NCI-H526 (cell line): ENCODE measurements around the gene NISCH.

Experiments used
- DNase-seq, 2 experiments: peaks; one replicate each; lab custom pipeline; 2025; lab: John Stamatoyannopoulos, UW

The NISCH gene

GRCh38 chr3:52472239-52473000, 17.0 kb downstream of the NISCH start:
- no peak for DNase-seq

GRCh38 chr3:52473026-52473425, 17.6 kb downstream of the NISCH start:
- no peak for DNase-seq

DNA sequence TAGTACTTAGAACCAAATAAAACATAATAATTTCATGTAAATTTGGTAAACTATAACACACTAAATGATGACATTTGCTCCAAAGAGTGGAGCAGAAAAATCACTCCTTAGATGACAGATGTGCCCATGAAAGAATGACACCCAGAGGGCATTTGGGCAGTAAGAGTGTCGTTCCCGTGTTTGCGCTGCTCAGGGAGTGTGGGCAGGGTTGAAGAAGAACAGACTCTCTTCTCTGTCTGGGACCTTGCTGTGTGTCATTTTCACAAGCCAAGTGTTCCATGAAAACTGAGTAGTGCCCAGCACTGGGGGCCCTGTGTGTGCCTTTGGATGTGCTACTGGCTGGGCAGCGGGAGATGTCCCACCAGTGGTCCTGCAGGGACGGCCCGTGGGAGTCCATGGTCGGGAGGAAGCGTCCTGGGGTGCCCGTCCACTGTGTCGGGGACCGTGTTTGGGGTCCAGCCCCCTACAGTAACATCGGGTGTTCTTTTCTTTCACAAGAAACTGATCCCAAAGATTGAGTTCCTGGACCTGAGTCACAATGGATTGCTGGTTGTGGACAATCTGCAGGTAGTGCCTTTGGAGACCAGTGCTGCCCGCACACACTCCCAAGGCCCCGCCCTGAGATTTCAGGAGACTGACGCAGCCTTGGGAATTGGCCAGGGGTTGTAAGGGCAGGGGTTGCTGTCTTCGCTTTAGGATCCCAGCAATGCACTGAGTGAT, 21.8 kb downstream of the NISCH start:
- no peak for DNase-seq

DNA sequence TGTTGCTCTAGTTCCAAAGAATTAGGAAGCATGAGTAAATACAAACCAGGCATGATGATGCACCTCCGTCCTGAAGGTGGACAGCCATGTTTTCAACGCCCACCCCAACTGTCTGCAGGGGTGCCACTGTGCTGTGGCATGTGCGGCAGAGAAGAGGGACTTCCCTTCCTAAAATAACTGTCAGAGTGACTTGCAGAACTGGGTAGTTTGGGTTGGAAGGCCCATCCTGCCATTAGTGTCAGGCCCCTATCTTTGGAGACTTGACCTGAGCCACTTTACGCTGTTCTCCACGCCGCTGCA, 22.3 kb downstream of the NISCH start:
- no peak for DNase-seq

DNA sequence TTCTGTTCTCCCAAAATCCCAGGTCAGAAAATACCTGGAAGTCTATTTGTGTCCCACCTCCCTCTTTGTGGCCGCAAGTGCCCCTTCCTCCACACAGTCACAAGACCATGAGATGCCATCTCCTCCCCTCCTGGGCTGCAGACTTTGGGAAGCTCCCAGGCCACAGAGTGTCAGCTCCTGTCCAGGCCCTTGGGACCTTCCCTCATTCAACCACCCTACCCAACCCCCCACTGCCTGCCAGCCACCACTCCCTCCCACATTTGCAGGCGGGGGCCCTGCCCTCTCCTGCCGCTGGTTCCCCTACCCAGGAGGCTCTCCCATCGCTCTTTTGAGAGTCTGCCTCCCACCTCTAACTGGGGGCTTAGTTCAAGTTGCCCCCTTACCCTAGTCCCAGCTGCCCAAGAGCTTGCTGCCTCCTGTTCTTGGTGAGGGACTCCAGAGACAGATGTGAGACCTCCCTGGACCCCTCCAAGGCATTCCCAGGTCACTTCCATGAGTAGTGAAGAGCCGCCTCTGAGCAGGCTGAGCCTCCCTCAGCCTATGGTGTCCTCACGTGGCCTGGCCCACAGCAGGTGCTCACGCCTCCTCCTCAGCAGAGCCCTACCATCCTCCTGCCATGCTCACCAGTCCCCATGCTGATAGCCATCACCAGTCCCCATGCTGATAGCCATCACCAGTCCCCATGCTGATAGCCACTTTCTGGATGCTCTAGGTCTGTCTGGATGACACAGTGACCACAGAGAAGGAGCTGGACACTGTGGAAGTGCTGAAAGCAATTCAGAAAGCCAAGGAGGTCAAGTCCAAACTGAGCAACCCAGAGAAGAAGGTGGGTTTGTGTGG, 23.9 kb downstream of the NISCH start:
- no peak for DNase-seq

GRCh38 chr3:52479877-52480575, 24.6 kb downstream of the NISCH start:
- no peak for DNase-seq

DNA sequence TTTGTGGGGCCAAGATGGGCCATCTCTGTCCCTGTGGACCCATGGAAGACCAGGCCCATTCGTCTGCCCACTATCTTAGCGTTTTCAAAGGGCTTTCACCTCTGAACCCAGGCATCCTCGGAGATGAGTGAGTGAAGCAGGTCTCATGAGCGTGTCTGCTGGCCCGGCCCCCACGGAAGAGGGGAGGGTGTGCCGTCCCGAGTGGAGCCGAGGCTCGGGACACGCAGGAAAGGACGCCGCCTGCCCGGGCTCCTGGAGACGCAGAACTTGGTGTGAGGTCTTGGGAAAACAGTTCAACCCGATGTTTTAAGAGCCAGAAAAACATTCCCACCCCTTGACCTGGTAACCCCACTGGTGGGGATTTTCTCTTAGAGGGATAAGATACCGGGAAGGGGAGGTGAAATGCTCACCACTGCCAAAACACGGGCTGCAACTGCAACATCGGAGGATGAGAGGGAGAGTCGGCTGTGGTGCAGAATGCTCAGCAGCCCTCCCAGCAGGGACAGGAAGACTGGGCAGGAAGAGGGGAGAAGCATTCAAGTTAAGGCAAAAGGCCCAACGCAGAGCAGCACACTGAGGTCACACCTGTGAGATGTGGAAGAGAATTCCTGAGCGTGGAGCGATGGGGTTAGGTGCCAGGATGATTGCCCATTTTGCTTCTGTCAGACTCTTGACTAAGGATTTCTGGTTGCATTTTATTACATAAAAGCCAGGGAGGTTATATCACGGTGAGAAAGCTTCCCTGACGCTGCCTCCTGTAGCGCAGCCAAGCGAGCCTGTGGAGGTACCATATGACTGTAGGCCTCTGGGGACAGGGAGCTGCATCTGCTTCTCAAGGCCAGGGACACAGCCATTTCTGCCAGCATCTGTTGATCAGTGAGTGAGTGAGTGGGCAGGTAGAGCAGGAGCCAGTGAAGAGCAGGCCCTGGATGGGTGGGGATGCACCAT, 25.6 kb downstream of the NISCH start:
- DNase-seq, result no peak

- peak in 1 of 2 experiments; percentile 27 for DNase-seq
Measured at GRCh38 chr3:52481819-52482521, 26.6 kb downstream of the NISCH start.

GRCh38 chr3:52483081-52483480, 27.7 kb downstream of the NISCH start:
- DNase-seq, result no peak

DNA sequence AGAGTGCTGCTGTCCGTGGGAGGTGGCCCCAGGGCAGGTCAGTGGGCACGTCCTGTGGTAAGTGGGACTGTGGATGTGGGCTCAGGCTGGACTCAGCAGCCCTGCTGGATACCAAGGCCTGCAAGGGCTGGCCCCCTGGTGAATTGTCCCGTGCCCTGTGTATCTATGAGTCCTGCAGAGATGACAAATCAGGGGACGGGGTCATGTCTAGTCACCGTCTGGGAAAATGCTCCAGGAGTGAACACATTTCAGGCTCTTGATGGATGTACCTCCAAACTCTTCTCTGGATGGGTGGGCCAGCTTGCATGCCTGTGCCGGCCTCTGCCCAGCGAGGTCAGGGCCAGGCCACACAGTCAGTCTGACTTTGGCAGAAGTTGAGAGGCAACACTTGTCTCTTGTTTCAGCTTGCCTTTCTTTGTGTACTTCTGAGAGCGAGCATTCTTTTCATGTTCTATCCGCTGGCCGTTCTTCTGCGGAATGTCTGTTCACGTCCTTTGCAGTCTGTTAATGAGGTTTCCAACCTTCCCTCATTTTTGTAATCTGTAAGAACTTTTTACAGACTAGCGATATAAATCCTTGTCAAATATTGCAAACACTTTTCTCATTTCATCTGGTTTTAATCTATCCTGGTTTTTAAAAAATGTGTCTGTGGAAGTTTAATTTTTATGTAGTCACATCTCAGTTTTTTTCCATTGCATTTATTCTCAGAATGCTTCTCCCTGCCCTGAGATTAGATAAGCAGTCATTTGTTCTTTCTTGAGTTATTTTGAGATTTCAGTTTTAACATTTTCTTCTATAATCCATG, 28.4 kb downstream of the NISCH start:
- DNase-seq, result no peak

GRCh38 chr3:52484680-52485461, 29.5 kb downstream of the NISCH start:
- no peak for DNase-seq

DNA sequence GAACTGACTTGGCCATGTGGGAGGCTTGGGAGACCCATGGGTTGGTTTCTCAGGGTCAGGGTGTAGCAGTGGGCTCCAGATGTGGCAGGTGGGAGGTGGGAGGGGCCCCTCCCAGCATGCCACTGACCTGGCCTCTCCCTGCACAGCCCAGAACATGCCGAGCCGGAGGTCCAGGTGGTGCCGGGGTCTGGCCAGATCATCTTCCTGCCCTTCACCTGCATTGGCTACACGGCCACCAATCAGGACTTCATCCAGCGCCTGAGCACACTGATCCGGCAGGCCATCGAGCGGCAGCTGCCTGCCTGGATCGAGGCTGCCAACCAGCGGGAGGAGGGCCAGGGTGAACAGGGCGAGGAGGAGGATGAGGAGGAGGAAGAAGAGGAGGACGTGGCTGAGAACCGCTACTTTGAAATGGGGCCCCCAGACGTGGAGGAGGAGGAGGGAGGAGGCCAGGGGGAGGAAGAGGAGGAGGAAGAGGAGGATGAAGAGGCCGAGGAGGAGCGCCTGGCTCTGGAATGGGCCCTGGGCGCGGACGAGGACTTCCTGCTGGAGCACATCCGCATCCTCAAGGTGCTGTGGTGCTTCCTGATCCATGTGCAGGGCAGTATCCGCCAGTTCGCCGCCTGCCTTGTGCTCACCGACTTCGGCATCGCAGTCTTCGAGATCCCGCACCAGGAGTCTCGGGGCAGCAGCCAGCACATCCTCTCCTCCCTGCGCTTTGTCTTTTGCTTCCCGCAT, 31.8 kb downstream of the NISCH start:
- DNase-seq, result no peak

GRCh38 chr3:52487788-52488691, 32.6 kb downstream of the NISCH start:
- no peak for DNase-seq

DNA sequence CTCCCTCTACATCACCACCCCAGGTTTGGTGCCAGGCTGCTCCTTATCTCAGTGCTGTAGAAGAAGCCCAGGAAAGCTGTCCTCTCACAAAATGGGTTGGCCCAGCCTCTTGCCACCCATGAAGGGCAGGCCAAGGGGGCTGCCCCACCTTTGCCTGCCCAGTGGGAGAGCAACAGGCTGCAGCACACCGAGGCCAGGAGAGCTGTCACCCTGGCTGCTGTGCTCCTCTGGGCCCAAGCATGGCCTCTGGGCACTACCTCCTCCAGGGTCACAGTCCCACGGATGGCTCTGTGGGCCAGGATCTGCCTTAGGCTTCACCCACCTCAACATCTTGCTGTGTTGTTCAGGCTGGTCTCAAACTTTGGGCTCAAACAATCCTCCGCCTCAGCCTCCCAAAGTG, 33.3 kb downstream of the NISCH start:
- no peak for DNase-seq

- DNase-seq, result no peak
Measured at GRCh38 chr3:52489453-52489852, 34.0 kb downstream of the NISCH start.

- no peak for DNase-seq
Measured at GRCh38 chr3:52490035-52490938, 34.9 kb downstream of the NISCH start.
